Measurements from ENCODE around the gene SNRNP40. TPM values are rescaled to one million over a fixed set of nuclear protein-coding genes. Genes with fewer than 3 reads are reported as not detected.

Gene SNRNP40
- total and polyA plus RNA-seq, 10 of the 15 experiments (the other 5 are each of a cell fraction or from before 2014, with no cell fraction given): 34.9 to 212 (median 115) TPM

DNA sequence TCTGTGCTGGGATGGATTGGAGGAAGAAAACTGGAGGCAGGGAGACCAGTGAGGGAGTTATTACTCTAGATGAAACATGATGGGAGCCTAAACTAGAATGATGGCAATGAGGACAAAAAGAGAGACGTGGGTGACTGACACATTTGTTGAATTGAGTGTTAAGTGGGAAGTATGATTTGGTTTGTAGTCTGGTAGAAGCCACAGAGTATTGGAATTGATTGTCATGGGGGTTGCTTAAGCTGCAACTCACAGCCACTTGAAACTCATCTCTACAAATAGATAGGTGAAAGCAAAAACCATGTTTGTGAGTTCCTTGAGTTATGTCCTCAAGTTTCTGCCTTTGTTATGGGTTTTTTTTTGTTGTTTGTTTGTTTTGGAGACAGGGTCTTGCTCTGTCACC is 47.9 kb upstream of the SNRNP40 start (continued):
- TF ChIP-seq EED (IDR thresholded peaks at IDR 0.05; ENCODE audit: low read depth): no peak
- TF ChIP-seq, protein P1, sequence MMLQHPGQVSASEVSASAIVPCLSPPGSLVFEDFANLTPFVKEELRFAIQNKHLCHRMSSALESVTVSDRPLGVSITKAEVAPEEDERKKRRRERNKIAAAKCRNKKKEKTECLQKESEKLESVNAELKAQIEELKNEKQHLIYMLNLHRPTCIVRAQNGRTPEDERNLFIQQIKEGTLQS (IDR thresholded peaks at IDR 0.05; ENCODE audit: borderline replicate concordance, extremely low read depth, low read depth, low read length): no peak

DNA sequence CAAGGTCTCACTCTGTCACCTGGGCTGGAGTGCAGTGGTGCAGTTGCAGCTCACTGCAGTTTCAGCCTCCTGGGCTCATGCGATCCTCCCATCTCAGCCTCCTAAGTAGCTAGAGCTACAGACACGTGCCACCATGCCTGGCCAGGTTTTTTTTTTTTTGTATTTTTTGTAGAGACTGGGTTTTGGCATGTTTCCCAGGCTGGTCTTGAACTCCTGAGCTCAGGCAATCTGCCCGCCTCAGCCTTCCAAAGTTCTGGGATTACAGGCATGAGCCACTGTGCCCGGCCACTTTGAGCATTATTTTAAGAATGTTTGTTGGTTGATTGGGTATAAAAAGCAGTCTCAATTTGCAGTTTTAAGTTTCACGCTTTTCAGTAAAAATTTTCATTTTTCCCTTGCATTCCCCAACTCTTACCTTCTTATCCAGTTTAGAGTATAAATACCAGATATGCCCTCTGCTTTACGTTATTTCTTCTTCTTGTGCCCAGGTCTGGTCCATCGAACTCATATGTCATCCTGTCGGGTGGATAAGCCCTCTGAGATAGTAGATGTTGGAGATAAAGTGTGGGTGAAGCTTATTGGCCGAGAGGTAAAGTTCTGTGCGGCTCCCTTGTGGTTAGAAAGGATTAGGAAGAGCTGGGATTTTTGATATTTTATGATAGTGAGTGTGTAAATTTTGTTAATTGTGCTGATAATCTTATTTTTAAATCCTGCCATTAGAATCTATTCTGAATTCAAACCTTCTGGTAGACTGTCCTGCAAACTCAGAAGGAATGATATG is 40.3 kb upstream of the SNRNP40 start:
- H2AFZ ChIP-seq (ENCODE audit: control insufficient read depth, low read depth, low read length): no peak overlapping the region
- CTCF ChIA-PET: interaction anchor here (0.9 to 1.0 kb wide), 2 partner anchors 34 to 36 kb away, joined by 3 read pairs; partner anchors contain the start of gene FABP3
- 82% methylated on average over 10 of the region's 10 CpGs for WGBS (ENCODE audit: insufficient coverage, insufficient replicate concordance, low lambda C conversion rate, missing lambda C conversion rate)

More for the DNA sequence above, 40.3 kb upstream of the SNRNP40 start:
- peaks cover 0 to 4% of the 10 kb centered on the region in 2 experiments; a peak in 2 of 4 replicates for H3K36me3 ChIP-seq (ENCODE audit: control insufficient read depth in 2 of 2, insufficient read depth in 2 of 2, low read length in 1 of 2)
- POLR2A ChIA-PET: no interaction called here
- H3K79me2 ChIP-seq (ENCODE audit: control insufficient read depth, insufficient read depth, low read length): no peaks in the 10 kb centered on the region
- no peak overlapping the region for H3K4me3 ChIP-seq
- H3K27me3 ChIP-seq (replicated peaks in 1 of 2; ENCODE audit: control insufficient read depth in 2 of 2, insufficient read depth in 2 of 2, low read length in 1 of 2): no peaks in the 10 kb centered on the region
- no peaks in the 10 kb centered on the region for H4K20me1 ChIP-seq (ENCODE audit: control insufficient read depth, insufficient read depth)
- ATAC-seq: no peak
- intact Hi-C loops (cut with micrococcal nuclease; ENCODE audit: unreplicated experiment) (no loop called here), in situ Hi-C loops (cut with MboI) (no loop called here)
- no peak overlapping the region for H3K9ac ChIP-seq (ENCODE audit: control insufficient read depth, insufficient read depth, low read length)
- H3K4me2 ChIP-seq (ENCODE audit: control insufficient read depth, insufficient read depth): no peak overlapping the region
- TF ChIP-seq CBFB (IDR thresholded peaks at IDR 0.05; ENCODE audit: low read depth) (no peak), CHD4 (IDR thresholded peaks at IDR 0.05) (no peak), CTCF (IDR thresholded peaks at IDR 0.05 in 2 of 3, conservative IDR thresholded peaks at IDR 0.05 in 1 of 3; ENCODE audit: control insufficient read depth in 2 of 3, extremely low read depth in 1 of 3, insufficient read depth in 1 of 3, low read depth in 3 of 3, low read length in 3 of 3) (no peak), HSF1 (IDR thresholded peaks at IDR 0.05; ENCODE audit: low read depth, low read length) (no peak), CREB1 (IDR thresholded peaks at IDR 0.05; ENCODE audit: low read depth) (no peak), SMAD5 (IDR thresholded peaks at IDR 0.05; ENCODE audit: low read depth) (no peak), RCOR1 (conservative IDR thresholded peaks at IDR 0.05; ENCODE audit: low read depth, low read length) (no peak), STAT3 (IDR thresholded peaks at IDR 0.05; ENCODE audit: low read depth, low read length) (no peak), IRF3 (IDR thresholded peaks at IDR 0.05) (no peak)
- TF ChIP-seq, protein P2, sequence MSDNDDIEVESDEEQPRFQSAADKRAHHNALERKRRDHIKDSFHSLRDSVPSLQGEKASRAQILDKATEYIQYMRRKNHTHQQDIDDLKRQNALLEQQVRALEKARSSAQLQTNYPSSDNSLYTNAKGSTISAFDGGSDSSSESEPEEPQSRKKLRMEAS (IDR thresholded peaks at IDR 0.05; ENCODE audit: low read depth, low read length): no peak
- TF ChIP-seq, protein P3, sequence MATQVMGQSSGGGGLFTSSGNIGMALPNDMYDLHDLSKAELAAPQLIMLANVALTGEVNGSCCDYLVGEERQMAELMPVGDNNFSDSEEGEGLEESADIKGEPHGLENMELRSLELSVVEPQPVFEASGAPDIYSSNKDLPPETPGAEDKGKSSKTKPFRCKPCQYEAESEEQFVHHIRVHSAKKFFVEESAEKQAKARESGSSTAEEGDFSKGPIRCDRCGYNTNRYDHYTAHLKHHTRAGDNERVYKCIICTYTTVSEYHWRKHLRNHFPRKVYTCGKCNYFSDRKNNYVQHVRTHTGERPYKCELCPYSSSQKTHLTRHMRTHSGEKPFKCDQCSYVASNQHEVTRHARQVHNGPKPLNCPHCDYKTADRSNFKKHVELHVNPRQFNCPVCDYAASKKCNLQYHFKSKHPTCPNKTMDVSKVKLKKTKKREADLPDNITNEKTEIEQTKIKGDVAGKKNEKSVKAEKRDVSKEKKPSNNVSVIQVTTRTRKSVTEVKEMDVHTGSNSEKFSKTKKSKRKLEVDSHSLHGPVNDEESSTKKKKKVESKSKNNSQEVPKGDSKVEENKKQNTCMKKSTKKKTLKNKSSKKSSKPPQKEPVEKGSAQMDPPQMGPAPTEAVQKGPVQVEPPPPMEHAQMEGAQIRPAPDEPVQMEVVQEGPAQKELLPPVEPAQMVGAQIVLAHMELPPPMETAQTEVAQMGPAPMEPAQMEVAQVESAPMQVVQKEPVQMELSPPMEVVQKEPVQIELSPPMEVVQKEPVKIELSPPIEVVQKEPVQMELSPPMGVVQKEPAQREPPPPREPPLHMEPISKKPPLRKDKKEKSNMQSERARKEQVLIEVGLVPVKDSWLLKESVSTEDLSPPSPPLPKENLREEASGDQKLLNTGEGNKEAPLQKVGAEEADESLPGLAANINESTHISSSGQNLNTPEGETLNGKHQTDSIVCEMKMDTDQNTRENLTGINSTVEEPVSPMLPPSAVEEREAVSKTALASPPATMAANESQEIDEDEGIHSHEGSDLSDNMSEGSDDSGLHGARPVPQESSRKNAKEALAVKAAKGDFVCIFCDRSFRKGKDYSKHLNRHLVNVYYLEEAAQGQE (IDR thresholded peaks at IDR 0.05; ENCODE audit: low read depth, low read length): no peak
- SMC1A ChIA-PET (ENCODE audit: uncharacterized antibody, unreplicated experiment): no interaction called here
- no peak for FAIRE-seq
- no peak for DNase-seq (ENCODE audit: low read depth, low spot score)
- H3K4me1 ChIP-seq (ENCODE audit: control insufficient read depth, insufficient read depth, low read length): no peaks in the 10 kb centered on the region; the same call in 1 of the 2 replicates
- no peaks in the 10 kb centered on the region for H3K9me3 ChIP-seq (replicated peaks; ENCODE audit: control insufficient read depth, insufficient read depth, low read length)
- RAD21 ChIA-PET (ENCODE audit: unreplicated experiment): interaction anchor here (1.5 kb wide), 1 partner anchor 152 kb away, joined by 4 read pairs; no protein-coding TSS in a partner anchor
- H3K27ac ChIP-seq (ENCODE audit: control insufficient read depth, insufficient read depth): no peak overlapping the region
- no TSS peak for BruUV-seq (replicated peaks)

All from GM12878 (cell line).